ENCODE measurements around the gene EIF2AK2.

GRCh38 chr2:37098416-37099118 is 58.2 kb downstream of the EIF2AK2 start:
- TF ChIP-seq CTCF (IDR thresholded peaks at IDR 0.05) (no peak), POLR2A (IDR thresholded peaks at IDR 0.05) (no peak), POLR2AphosphoS5 (IDR thresholded peaks at IDR 0.05; ENCODE audit: insufficient read depth in 1 of 2, low read depth in 1 of 2) (no peak)
